Esophagus muscularis mucosa (tissue), 4 donors: ENCODE measurements around the gene PPM1F. TPM values are rescaled to one million over a fixed set of nuclear protein-coding genes. Genes with fewer than 3 reads are reported as not detected.

Experiments used
- DNase-seq: peaks from one replicate; pipeline ENCODE4 v3.0.0-alpha.2; 2017; ENCODE audit errors: extremely low spot score
- H3K27ac ChIP-seq, 4 donors: fragments of 200-600 bp; sonication (generic); replicated peaks in 1 of 4; 1 replicate in 3 of 4; 2 replicates in 1 of 4; pipeline ENCODE4 v1.5.1; 2016 to 2019; ENCODE audit warnings: mild to moderate bottlenecking in 1 of 4
- H3K27me3 ChIP-seq, 4 donors: fragments of 200-600 bp; sonication (generic); one replicate each; pipeline versions ENCODE4 v1.5.1 to v1.6.0; 2016 to 2019
- H3K36me3 ChIP-seq, 4 donors: fragments of 200-600 bp; sonication (generic); one replicate each; pipeline ENCODE4 v1.5.1; 2016 to 2019
- H3K4me1 ChIP-seq, 4 donors: fragments of 200-600 bp; sonication (generic); one replicate each; pipeline ENCODE4 v1.5.1; 2016 to 2019
- H3K4me3 ChIP-seq, 4 donors: fragments of 200-600 bp; sonication (generic); 1 replicate in 2 of 4; 2 replicates in 2 of 4; pipeline ENCODE4 v1.5.1; 2016 to 2019; ENCODE audit warnings: mild to moderate bottlenecking in 4 of 4, moderate library complexity in 1 of 4
- H3K9me3 ChIP-seq, 4 donors: fragments of 200-600 bp; sonication (generic); 1 replicate in 3 of 4; 2 replicates in 1 of 4; pipeline ENCODE4 v1.5.1; 2016 to 2019
- CTCF ChIP-seq, 3 experiments: fragments of 200-600 bp in 2 of 3; fragments of 450-650 bp in 1 of 3; sonication (generic) in 2 of 3; IDR thresholded peaks; one replicate each; pipeline ENCODE4 v1.5.1; 2017 to 2019; ENCODE audit warnings: antibody characterized with exemption in 3 of 3, mild to moderate bottlenecking in 2 of 3, moderate library complexity in 1 of 3
- EP300 ChIP-seq: sonication (generic); formaldehyde crosslinking; IDR thresholded peaks from one replicate; pipeline ENCODE4 v1.6.1; 2017; ENCODE audit warnings: antibody characterized with exemption
- POLR2A ChIP-seq: fragments of 450-650 bp; IDR thresholded peaks from one replicate; pipeline ENCODE4 v1.6.1; 2017; ENCODE audit warnings: antibody characterized with exemption, moderate library complexity, mild to moderate bottlenecking, low read depth
- POLR2AphosphoS5 ChIP-seq, 2 donors: sonication (generic); formaldehyde crosslinking; IDR thresholded peaks; one replicate each; pipeline ENCODE4 v1.6.1; 2017; ENCODE audit warnings: antibody characterized with exemption in 2 of 2
- WGBS: methylation state at CpG from one replicate; pipeline ENCODE4 v1.1.5; 2018; 5-methylcytosine and 5-hydroxymethylcytosine counted together
- intact Hi-C: fragments of 100-400 bp; cut with DNase I; formaldehyde crosslinking; loops from one replicate; pipeline ENCODE4 v1.15.1; 2023
- total RNA-seq, 4 donors: library from RNA; depleted of rRNA; stranded (reverse); fragments of >200 nt; gene quantifications; one replicate each; pipeline versions ENCODE4 v1.1.0 to v1.2.1, GENCODE V29; 2016

Gene PPM1F
- total RNA-seq, 4 donors from 2014 or later = 30.3 to 88.5 (median 74.1) TPM

GRCh38 chr22:21972806-21973205 is 20.2 kb upstream of the PPM1F start:
- no peaks in the 10 kb centered on the region for H3K9me3 ChIP-seq

GRCh38 chr22:21972293-21972779 is 19.7 kb upstream of the PPM1F start:
- 74% methylated on average over 7 of the region's 7 CpGs for WGBS
- Histone ChIP-seq H3K27ac (no peak overlapping the region), H3K36me3 (peaks cover 58 to 81% (median 81%) of the 10 kb centered on the region in 4 donors), H3K27me3 (no peaks in the 10 kb centered on the region), H3K4me1 (no peaks in the 10 kb centered on the region), H3K9me3 (no peaks in the 10 kb centered on the region), H3K4me3 (no peak overlapping the region)
- TF ChIP-seq EP300 (no peak), CTCF (IDR thresholded peaks at IDR 0.05) (peak; percentile 41 to 82 (median 44))
- intact Hi-C loops = no loop called here
- no peak for DNase-seq

More at GRCh38 chr22:21972806-21973205, 20.2 kb upstream of the PPM1F start:
- Histone ChIP-seq H3K4me1 (no peaks in the 10 kb centered on the region), H3K36me3 (peaks cover 55 to 77% (median 76%) of the 10 kb centered on the region in 4 donors), H3K27me3 (no peaks in the 10 kb centered on the region), H3K4me3 (no peak overlapping the region), H3K27ac (no peak overlapping the region)
- intact Hi-C loops = no loop called here
- TF ChIP-seq POLR2A (no peak), CTCF (IDR thresholded peaks at IDR 0.05) (no peak), EP300 (no peak), POLR2AphosphoS5 (IDR thresholded peaks at IDR 0.05) (no peak)
- DNase-seq = no peak
- 87% methylated on average over 3 of the region's 6 CpGs for WGBS

GRCh38 chr22:21971858-21972275 is 19.2 kb upstream of the PPM1F start:
- intact Hi-C loops = no loop called here
- no peak overlapping the region for H3K4me3 ChIP-seq
- no peaks in the 10 kb centered on the region for H3K4me1 ChIP-seq
- no peak for DNase-seq
- TF ChIP-seq CTCF (IDR thresholded peaks at IDR 0.05) (no peak), POLR2AphosphoS5 (IDR thresholded peaks at IDR 0.05) (no peak), EP300 (no peak), POLR2A (no peak)
- peaks cover 63 to 86% (median 86%) of the 10 kb centered on the region in 4 donors for H3K36me3 ChIP-seq
- H3K27ac ChIP-seq = no peak overlapping the region
- H3K27me3 ChIP-seq = no peaks in the 10 kb centered on the region
- no peaks in the 10 kb centered on the region for H3K9me3 ChIP-seq
- 89% methylated on average over 6 of the region's 7 CpGs for WGBS

GRCh38 chr22:21970800-21971617 is 18.4 kb upstream of the PPM1F start:
- intact Hi-C loops = no loop called here
- WGBS = 92% methylated on average over 17 of the region's 18 CpGs
- Histone ChIP-seq H3K4me1 (no peaks in the 10 kb centered on the region), H3K4me3 (no peak overlapping the region), H3K27me3 (no peaks in the 10 kb centered on the region), H3K27ac (no peak overlapping the region), H3K36me3 (peaks cover 71 to 95% (median 94%) of the 10 kb centered on the region in 4 donors), H3K9me3 (no peaks in the 10 kb centered on the region)
- no peak for DNase-seq
- TF ChIP-seq POLR2AphosphoS5 (IDR thresholded peaks at IDR 0.05) (no peak), POLR2A (no peak), CTCF (IDR thresholded peaks at IDR 0.05) (no peak)
